HG02759 (cell line): Measurements from ENCODE around the gene LGI2.

Experiments used
- ATAC-seq: cut with Tn5 transposase; IDR thresholded peaks from one replicate; pipeline ENCODE4 v1.9.1; 2021; ENCODE audit warnings: mild to moderate bottlenecking, moderate library complexity; ENCODE audit not compliant: unreplicated experiment

Gene LGI2

DNA sequence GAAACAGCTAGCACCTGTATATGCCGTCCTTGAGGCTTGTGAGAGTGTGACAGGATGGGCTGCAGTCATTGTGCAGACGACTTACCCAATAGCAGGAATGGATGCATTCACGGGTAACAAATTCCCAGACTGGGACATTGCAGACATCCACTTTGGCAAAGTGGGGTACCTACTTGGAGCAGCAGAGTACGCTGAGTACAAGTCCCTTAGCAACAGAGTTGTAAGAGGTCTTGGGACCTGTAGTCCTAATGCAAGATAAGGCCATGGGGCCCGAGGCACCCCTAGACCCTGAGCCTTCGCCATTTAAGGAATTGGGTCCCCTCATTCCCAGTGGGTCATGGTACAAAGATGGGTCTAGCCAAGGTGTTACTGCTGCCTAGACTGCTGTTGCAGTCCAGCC, 62.5 kb downstream of the LGI2 start:
- ATAC-seq = no peak

GRCh38 chr4:24967346-24967745, 63.4 kb downstream of the LGI2 start:
- no peak for ATAC-seq

DNA sequence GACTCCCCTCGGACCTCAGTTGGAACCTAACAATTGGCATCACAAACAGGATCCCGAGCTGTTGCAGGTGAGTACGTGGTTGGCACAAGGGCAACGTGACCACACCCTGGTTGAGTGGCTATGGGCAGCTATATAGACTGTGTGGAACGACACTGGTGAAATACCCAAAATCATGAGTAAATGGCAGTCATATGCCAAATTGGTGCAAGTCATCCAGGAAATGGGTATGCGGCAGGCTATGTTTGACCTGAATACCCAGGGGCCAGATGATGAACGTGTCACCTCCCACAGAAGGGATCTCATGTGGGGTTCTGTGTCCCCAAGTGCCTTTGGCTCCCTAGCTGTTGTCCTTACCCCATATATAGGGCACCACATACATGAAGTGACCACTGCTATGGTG, 64.7 kb downstream of the LGI2 start:
- no peak for ATAC-seq

DNA sequence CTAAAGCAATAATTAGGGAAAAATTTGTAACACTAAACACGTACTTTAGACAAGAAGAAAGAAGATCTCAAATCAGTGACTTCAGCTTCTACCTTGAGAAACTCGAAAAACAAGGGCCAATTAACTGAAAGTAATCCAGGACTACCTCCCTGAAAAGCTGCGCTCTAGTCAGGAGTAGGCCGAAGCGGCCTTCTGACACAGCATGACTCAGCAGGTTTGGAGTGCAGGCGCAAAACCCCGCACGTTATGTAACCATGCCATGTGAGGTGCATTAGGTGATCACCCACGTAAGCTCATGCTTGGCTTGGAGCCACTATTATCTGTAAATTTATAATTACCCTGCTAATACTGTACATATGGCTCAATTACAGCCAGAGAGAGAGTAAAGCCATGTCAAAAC, 65.1 kb downstream of the LGI2 start:
- ATAC-seq = no peak

DNA sequence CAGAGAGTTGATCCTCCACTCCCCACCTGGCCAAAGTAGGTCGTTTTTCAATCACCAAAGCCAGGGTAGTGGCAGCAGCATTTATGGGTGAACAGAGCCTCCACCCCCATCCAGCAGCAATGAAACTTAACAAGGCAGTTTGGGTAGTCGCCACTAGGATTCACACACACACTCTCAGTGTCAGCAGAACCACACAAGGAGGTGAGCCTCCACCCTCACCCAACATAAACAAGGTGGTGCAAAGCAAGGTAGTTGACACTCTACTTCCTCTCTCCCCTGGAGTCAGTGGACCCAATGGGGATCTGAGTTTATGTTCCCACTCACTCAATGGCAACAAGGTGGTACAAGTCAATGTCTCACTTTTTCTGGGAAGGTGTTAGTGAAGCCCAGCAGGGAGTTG, 67.5 kb downstream of the LGI2 start:
- ATAC-seq = no peak

DNA sequence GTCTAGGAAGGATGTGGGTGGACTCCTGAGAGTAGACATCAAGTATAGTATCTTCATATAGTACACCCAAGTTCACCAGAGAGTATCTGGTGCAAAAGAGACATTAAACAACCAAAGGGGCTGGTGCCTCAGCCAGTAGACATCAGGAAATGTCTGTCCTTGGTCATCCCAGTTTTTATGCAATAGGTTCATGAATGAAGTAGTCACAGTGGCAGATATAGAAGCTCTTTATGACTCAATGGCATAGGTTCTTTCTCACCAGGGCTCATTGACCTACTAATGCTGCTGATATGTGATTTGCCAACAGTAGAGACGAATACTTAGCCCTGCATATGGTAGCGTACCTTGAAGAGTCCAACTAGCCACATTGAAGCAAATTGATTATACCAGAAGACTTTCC, 72.9 kb downstream of the LGI2 start:
- no peak for ATAC-seq

- no peak for ATAC-seq
Observed at GRCh38 chr4:24956763-24957162, 74.0 kb downstream of the LGI2 start.

- ATAC-seq = no peak
Observed at GRCh38 chr4:24956091-24956490, 74.7 kb downstream of the LGI2 start.

- ATAC-seq = no peak
Observed at GRCh38 chr4:24952667-24953066, 78.1 kb downstream of the LGI2 start.

GRCh38 chr4:24949970-24950369, 80.8 kb downstream of the LGI2 start:
- no peak for ATAC-seq
